Adrenal gland (tissue), 5 donors: ENCODE measurements around the gene RFXANK.

Experiments
- POLR2A ChIP-seq, 2 donors: fragments of 450-650 bp; IDR thresholded peaks; one replicate each; pipeline ENCODE4 v1.6.1; 2017; ENCODE audit warnings: antibody characterized with exemption in 2 of 2, mild to moderate bottlenecking in 2 of 2, moderate library complexity in 1 of 2
- TF ChIP-seq, protein P1 (sequence below), 6 experiments: fragments of 450-650 bp in 4 of 6; fragments of 200-600 bp in 2 of 6; sonication (generic) in 1 of 6; IDR thresholded peaks; 1 replicate in 5 of 6; 2 replicates in 1 of 6; pipeline versions ENCODE4 v1.5.1 to v1.8.0; 2016 to 2021; ENCODE audit warnings: antibody characterized with exemption in 6 of 6, mild to moderate bottlenecking in 2 of 6, moderate library complexity in 1 of 6
- donor health status: DM: no; HTN: no; CAD: no.

DNA sequence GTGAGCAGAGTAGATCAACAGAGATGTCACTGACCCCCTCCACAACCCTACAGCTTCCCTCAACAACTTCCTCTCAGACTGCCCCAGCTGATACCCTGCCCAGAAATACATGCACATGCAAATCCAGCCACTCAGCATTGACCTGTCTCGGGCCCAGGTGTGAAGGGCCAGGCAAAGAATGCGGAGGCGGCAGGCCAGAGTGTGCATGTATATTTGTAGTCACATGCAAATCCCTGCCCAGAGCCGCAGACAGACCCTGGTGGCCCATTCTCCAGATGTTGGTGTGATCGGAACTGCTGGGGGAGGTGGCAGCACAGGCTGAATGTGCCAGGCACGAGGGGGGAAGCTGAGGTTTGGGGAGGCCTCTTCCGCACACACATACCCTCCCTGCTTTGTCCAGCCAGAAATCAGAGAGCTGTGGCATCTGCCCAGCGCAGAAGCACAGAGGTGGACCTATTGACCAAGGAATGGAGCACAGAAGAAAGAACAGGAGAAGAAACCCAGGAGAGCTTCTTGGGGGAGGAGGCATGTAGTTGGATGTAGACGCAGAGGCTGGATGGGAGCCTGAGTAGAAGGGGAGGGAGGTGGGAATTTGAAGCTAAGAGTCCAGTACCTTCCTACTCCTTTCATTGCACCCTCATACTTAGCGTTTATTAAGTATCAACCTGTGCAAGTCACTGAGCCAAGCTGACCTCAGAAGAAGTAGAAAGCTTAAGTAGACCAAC lies 36.4 kb upstream of the RFXANK start:
- TF ChIP-seq, protein P1, sequence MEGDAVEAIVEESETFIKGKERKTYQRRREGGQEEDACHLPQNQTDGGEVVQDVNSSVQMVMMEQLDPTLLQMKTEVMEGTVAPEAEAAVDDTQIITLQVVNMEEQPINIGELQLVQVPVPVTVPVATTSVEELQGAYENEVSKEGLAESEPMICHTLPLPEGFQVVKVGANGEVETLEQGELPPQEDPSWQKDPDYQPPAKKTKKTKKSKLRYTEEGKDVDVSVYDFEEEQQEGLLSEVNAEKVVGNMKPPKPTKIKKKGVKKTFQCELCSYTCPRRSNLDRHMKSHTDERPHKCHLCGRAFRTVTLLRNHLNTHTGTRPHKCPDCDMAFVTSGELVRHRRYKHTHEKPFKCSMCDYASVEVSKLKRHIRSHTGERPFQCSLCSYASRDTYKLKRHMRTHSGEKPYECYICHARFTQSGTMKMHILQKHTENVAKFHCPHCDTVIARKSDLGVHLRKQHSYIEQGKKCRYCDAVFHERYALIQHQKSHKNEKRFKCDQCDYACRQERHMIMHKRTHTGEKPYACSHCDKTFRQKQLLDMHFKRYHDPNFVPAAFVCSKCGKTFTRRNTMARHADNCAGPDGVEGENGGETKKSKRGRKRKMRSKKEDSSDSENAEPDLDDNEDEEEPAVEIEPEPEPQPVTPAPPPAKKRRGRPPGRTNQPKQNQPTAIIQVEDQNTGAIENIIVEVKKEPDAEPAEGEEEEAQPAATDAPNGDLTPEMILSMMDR (IDR thresholded peaks at IDR 0.05), result no peak
- TF ChIP-seq POLR2A (IDR thresholded peaks at IDR 0.05), result no peak
